CD4-positive, alpha-beta memory T cell (primary cell): ENCODE measurements around the gene SSBP4. TPM values are rescaled to one million over a fixed set of nuclear protein-coding genes. Genes with fewer than 3 reads are reported as not detected.

ENCODE experiments used
- CTCF ChIA-PET: fragments of 350-600 bp; sonication (Branson Sonifier 250); formaldehyde crosslinking; loops from one replicate; lab custom pipeline; 2021; ENCODE audit warnings: inconsistent platforms; ENCODE audit not compliant: partially characterized antibody; lab: Charles Lee
- POLR2A ChIA-PET: fragments of 350-600 bp; sonication (Branson Sonifier 250); formaldehyde crosslinking; loops from one replicate; lab custom pipeline; 2021; ENCODE audit not compliant: partially characterized antibody; lab: Charles Lee
- DNase-seq, 5 donors: peaks; one replicate each; pipeline versions ENCODE4 v3.0.0 to v3.0.0-alpha.2; 2020 to 2022; ENCODE audit warnings: mixed read lengths in 1 of 5
- H3K27ac ChIP-seq: one replicate; pipeline ENCODE4 v1.7.0; 2013; ENCODE audit warnings: low read depth, low read length
- H3K27me3 ChIP-seq: 2 replicates; pipeline ENCODE4 v1.7.0; 2013; ENCODE audit warnings: mild to moderate bottlenecking, low read length, moderate library complexity; ENCODE audit not compliant: insufficient read depth
- H3K36me3 ChIP-seq: 2 replicates; pipeline ENCODE4 v1.7.0; 2013; ENCODE audit warnings: mild to moderate bottlenecking, low read length, moderate library complexity; ENCODE audit not compliant: insufficient read depth
- H3K4me1 ChIP-seq: 2 replicates; pipeline ENCODE4 v1.7.0; 2013; ENCODE audit warnings: mild to moderate bottlenecking, low read length, moderate library complexity; ENCODE audit not compliant: insufficient read depth
- H3K4me3 ChIP-seq, 2 donors: one replicate each; pipeline ENCODE4 v1.7.0; 2013; ENCODE audit warnings: low read length in 2 of 2, mild to moderate bottlenecking in 1 of 2
- H3K9me3 ChIP-seq, 2 donors: one replicate each; pipeline ENCODE4 v1.7.0; 2013; ENCODE audit warnings: low read length in 2 of 2, control low read depth in 1 of 2; ENCODE audit not compliant: control insufficient read depth in 1 of 2
- H3K27ac Mint-ChIP-seq, 7 donors: one replicate each; pipeline ENCODE4 v1.8.0; 2020 to 2021; ENCODE audit warnings: mixed read lengths in 7 of 7, mild to moderate bottlenecking in 6 of 7, inconsistent platforms in 3 of 7, moderate library complexity in 3 of 7
- H3K27me3 Mint-ChIP-seq, 2 donors: one replicate each; pipeline ENCODE4 v1.8.0; 2020 to 2021; ENCODE audit warnings: mixed read lengths in 2 of 2
- H3K36me3 Mint-ChIP-seq, 2 donors: one replicate each; pipeline ENCODE4 v1.8.0; 2020 to 2021; ENCODE audit warnings: mixed read lengths in 2 of 2, inconsistent platforms in 1 of 2, mild to moderate bottlenecking in 1 of 2
- H3K4me1 Mint-ChIP-seq, 4 donors: one replicate each; pipeline ENCODE4 v1.8.0; 2020 to 2021; ENCODE audit warnings: mixed read lengths in 4 of 4, mild to moderate bottlenecking in 1 of 4
- H3K4me3 Mint-ChIP-seq, 8 donors: one replicate each; pipeline ENCODE4 v1.8.0; 2020 to 2021; ENCODE audit warnings: mixed read lengths in 8 of 8, mild to moderate bottlenecking in 7 of 8, moderate library complexity in 6 of 8, inconsistent platforms in 3 of 8
- H3K9me3 Mint-ChIP-seq, 8 donors: one replicate each; pipeline ENCODE4 v1.8.0; 2020 to 2021; ENCODE audit warnings: mixed read lengths in 8 of 8, mild to moderate bottlenecking in 5 of 8, inconsistent platforms in 3 of 8, moderate library complexity in 1 of 8
- intact Hi-C: fragments of 100-400 bp; cut with micrococcal nuclease; formaldehyde crosslinking; loops from one replicate; pipeline ENCODE4 v1.15.1; 2023
- polyA plus RNA-seq, 2 donors: library from polyadenylated mRNA; unstranded; fragments of 300-500 nt; fragmentation: Illumina TruSeq; gene quantifications; one replicate each; pipeline ENCODE4 v1.2.3, GENCODE V29; 2021
- total RNA-seq, 2 experiments: library from RNA; stranded (reverse); gene quantifications; one replicate each; pipeline ENCODE4 v1.2.3, GENCODE V29; 2021

Gene SSBP4
- total and polyA plus RNA-seq, 4 experiments from 2014 or later, result 71.3 to 108 (median 77.4) TPM

GRCh38 chr19:18433015-18433691, 14.0 kb downstream of the SSBP4 start:
- H3K27ac ChIP-seq, result no peak overlapping the region
- DNase-seq, result peak in 1 of 5 donors; percentile 42
- no peaks in the 10 kb centered on the region for H3K27me3 ChIP-seq
- Mint-ChIP-seq H3K27me3 (no peaks in the 10 kb centered on the region), H3K4me1 (peaks cover 5 to 42% (median 16%) of the 10 kb centered on the region in 4 donors), H3K4me3 (peak overlapping the region in 5 of 8 donors; percentile 38 to 61 (median 45)), H3K9me3 (no peaks in the 10 kb centered on the region), H3K27ac (peak overlapping the region in 1 of 7 donors; percentile 29), H3K36me3 (no peaks in the 10 kb centered on the region)
- peaks cover 38% of the 10 kb centered on the region for H3K4me1 ChIP-seq
- H3K36me3 ChIP-seq, result no peaks in the 10 kb centered on the region
- POLR2A ChIA-PET, result interaction anchor here (1.3 to 14.5 kb wide), 2 partner anchors 15 to 152 kb away, joined by 4 to 238 read pairs; partner anchors contain the start of gene SSBP4
- CTCF ChIA-PET, result no interaction called here
- H3K4me3 ChIP-seq, result peak overlapping the region in 1 of 2 donors; percentile 52
- H3K9me3 ChIP-seq, result no peaks in the 10 kb centered on the region
- intact Hi-C loops, result no loop called here

- no peak for DNase-seq
Observed at GRCh38 chr19:18433735-18434398, 14.7 kb downstream of the SSBP4 start.

DNA sequence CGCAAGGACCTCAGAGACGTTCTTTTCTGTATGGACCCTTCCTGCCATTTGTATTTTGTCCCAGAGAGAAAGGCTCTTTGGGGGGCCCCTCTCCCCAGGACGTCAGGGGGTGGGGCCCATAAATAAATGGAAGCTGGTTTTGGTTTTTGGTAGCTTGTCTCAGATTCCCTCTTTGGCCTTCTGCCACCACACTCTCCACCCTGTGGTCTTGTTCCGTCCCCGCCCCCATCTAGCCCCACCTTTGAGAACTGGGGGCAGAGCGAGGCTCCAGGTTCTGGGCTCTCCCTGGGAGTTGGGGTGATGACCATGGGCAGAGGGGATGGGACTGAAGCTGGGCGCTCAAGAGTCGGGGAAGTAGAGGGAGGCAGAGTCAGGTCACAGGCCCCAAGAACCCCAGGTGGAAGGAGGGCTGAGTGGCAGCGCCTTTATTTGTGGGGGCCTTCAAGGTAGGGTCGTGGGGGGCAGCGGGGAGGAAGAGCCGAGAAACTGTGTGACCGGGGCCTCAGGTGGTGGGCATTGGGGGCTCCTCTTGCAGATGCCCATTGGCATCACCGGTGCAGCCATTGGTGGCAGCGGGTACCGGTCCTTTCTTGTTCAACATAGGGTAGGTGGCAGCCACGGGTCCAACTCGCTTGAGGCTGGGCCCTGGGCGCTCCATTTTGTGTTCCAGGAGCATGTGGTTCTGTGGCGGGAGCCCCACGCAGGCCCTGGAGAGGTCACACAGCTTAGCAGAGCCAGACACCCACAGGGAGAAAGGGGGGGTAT, 15.4 kb downstream of the SSBP4 start:
- H3K27ac Mint-ChIP-seq, result peak overlapping the region in 6 of 7 donors; percentile 15 to 83 (median 48)
- Histone ChIP-seq H3K4me3 (no peak overlapping the region), H3K4me1 (peaks cover 28% of the 10 kb centered on the region), H3K9me3 (no peaks in the 10 kb centered on the region), H3K36me3 (no peaks in the 10 kb centered on the region), H3K27ac (no peak overlapping the region), H3K27me3 (no peaks in the 10 kb centered on the region)
- DNase-seq, result no peak
- peaks cover 5 to 39% (median 20%) of the 10 kb centered on the region in 4 donors for H3K4me1 Mint-ChIP-seq
- H3K4me3 Mint-ChIP-seq, result peak overlapping the region in 7 of 8 donors; percentile 21 to 76 (median 53)
- CTCF ChIA-PET, result interaction anchor here (0.6 to 1.6 kb wide), 3 partner anchors 17 to 117 kb away, joined by 3 read pairs; no protein-coding TSS in a partner anchor
- H3K36me3 Mint-ChIP-seq, result peaks cover 0 to under 1% of the 10 kb centered on the region in 2 donors
- H3K27me3 Mint-ChIP-seq, result no peaks in the 10 kb centered on the region
- H3K9me3 Mint-ChIP-seq, result no peaks in the 10 kb centered on the region
- POLR2A ChIA-PET, result interaction anchor here (0.6 to 14.5 kb wide), 3 partner anchors 9 to 272 kb away, joined by 3 to 238 read pairs (median 4); partner anchors contain the start of gene SSBP4
- intact Hi-C loops, result no loop called here

More at GRCh38 chr19:18433735-18434398, 14.7 kb downstream of the SSBP4 start:
- H3K9me3 Mint-ChIP-seq, result no peaks in the 10 kb centered on the region
- ChIA-PET POLR2A (interaction anchor here (1.2 to 14.5 kb wide), 2 partner anchors 9 to 16 kb away, joined by 4 to 238 read pairs; partner anchors contain the start of gene SSBP4), CTCF (interaction anchor here (0.6 to 1.0 kb wide), 2 partner anchors 23 to 118 kb away, joined by 3 read pairs; no protein-coding TSS in a partner anchor)
- H3K4me3 Mint-ChIP-seq, result peak overlapping the region in 7 of 8 donors; percentile 21 to 76 (median 53)
- peaks cover 5 to 36% (median 16%) of the 10 kb centered on the region in 4 donors for H3K4me1 Mint-ChIP-seq
- peak overlapping the region in 3 of 7 donors; percentile 27 to 83 (median 76) for H3K27ac Mint-ChIP-seq
- no peaks in the 10 kb centered on the region for H3K36me3 Mint-ChIP-seq
- H3K27ac ChIP-seq, result no peak overlapping the region
- no peak overlapping the region for H3K4me3 ChIP-seq
- H3K36me3 ChIP-seq, result no peaks in the 10 kb centered on the region
- H3K27me3 ChIP-seq, result no peaks in the 10 kb centered on the region
- H3K27me3 Mint-ChIP-seq, result no peaks in the 10 kb centered on the region
- intact Hi-C loops, result no loop called here
- no peaks in the 10 kb centered on the region for H3K9me3 ChIP-seq
- peaks cover 31% of the 10 kb centered on the region for H3K4me1 ChIP-seq

GRCh38 chr19:18435178-18435841, 16.1 kb downstream of the SSBP4 start:
- Mint-ChIP-seq H3K27me3 (no peaks in the 10 kb centered on the region), H3K4me1 (peaks cover 7 to 38% (median 17%) of the 10 kb centered on the region in 4 donors), H3K4me3 (peak overlapping the region in 3 of 8 donors; percentile 48 to 65 (median 59))

GRCh38 chr19:18435842-18436670, 16.9 kb downstream of the SSBP4 start:
- no peaks in the 10 kb centered on the region for H3K27me3 ChIP-seq
- H3K27ac Mint-ChIP-seq, result peak overlapping the region in 5 of 7 donors; percentile 35 to 77 (median 70)
- intact Hi-C loops, result no loop called here
- peaks cover 8 to 42% (median 19%) of the 10 kb centered on the region in 4 donors for H3K4me1 Mint-ChIP-seq
- no peak overlapping the region for H3K4me3 ChIP-seq
- POLR2A ChIA-PET, result interaction anchor here (1.1 to 14.5 kb wide), 2 partner anchors 18 to 396 kb away, joined by 3 to 238 read pairs; partner anchors contain the start of genes SSBP4 and UPF1
- H3K4me3 Mint-ChIP-seq, result peak overlapping the region; percentile 53 to 72 (median 65)
- H3K4me1 ChIP-seq, result peaks cover 16% of the 10 kb centered on the region
- no peaks in the 10 kb centered on the region for H3K9me3 Mint-ChIP-seq
- no peak for DNase-seq
- peak overlapping the region; percentile 26 for H3K27ac ChIP-seq
- H3K27me3 Mint-ChIP-seq, result no peaks in the 10 kb centered on the region
- CTCF ChIA-PET, result interaction anchor here (1.0 to 1.6 kb wide), 2 partner anchors 17 to 18 kb away, joined by 3 to 4 read pairs; partner anchors contain the start of gene SSBP4
- H3K36me3 ChIP-seq, result no peaks in the 10 kb centered on the region
- no peaks in the 10 kb centered on the region for H3K9me3 ChIP-seq
- peaks cover 0 to 5% of the 10 kb centered on the region in 2 donors for H3K36me3 Mint-ChIP-seq

More at GRCh38 chr19:18435178-18435841, 16.1 kb downstream of the SSBP4 start:
- H3K27ac Mint-ChIP-seq, result peak overlapping the region in 1 of 7 donors; percentile 83
- intact Hi-C loops, result no loop called here
- no peak overlapping the region for H3K27ac ChIP-seq
- ChIA-PET CTCF (interaction anchor here (1.0 to 1.6 kb wide), 2 partner anchors 16 to 17 kb away, joined by 3 to 4 read pairs; partner anchors contain the start of gene SSBP4), POLR2A (interaction anchor here (0.6 to 14.5 kb wide), 4 partner anchors 10 to 396 kb away, joined by 3 to 238 read pairs (median 4); partner anchors contain the start of genes SSBP4 and UPF1)
- peaks cover 21% of the 10 kb centered on the region for H3K4me1 ChIP-seq
- no peaks in the 10 kb centered on the region for H3K36me3 ChIP-seq
- no peaks in the 10 kb centered on the region for H3K9me3 Mint-ChIP-seq
- no peaks in the 10 kb centered on the region for H3K27me3 ChIP-seq
- no peak for DNase-seq
- no peaks in the 10 kb centered on the region for H3K9me3 ChIP-seq
- H3K36me3 Mint-ChIP-seq, result peaks cover 0 to 2% of the 10 kb centered on the region in 2 donors
- no peak overlapping the region for H3K4me3 ChIP-seq
